A673 (cell line): ENCODE results near the gene RPS6KL1. TPM values are rescaled to one million over a fixed set of nuclear protein-coding genes. Genes with fewer than 3 reads are reported as not detected.

ENCODE experiments used
- BruUV-seq: library from RNA; stranded (reverse); fragments of 400-500 nt; replicated peaks from 2 replicates; lab custom pipeline; 2021; lab: Mats Ljungman, UMichigan
- CTCF ChIA-PET: fragments of 300-600 bp; sonication (Branson Sonifier 250); formaldehyde crosslinking; loops from one replicate; lab custom pipeline; 2022; ENCODE audit warnings: antibody characterized with exemption; lab: Charles Lee
- POLR2A ChIA-PET: fragments of 300-600 bp; sonication (Branson Sonifier 250); formaldehyde crosslinking; loops from one replicate; lab custom pipeline; 2022; ENCODE audit warnings: antibody characterized with exemption; ENCODE audit not compliant: low non-redundant PET; lab: Charles Lee
- DNase-seq: peaks from one replicate; pipeline ENCODE4 v3.0.0-alpha.2; 2015; ENCODE audit warnings: low spot score
- H3K27ac ChIP-seq: fragments of 200-600 bp; sonication (generic); 2 replicates; pipeline ENCODE4 v1.5.1; 2016; ENCODE audit warnings: mixed run types, low read depth, mild to moderate bottlenecking, mixed read lengths, antibody characterized with exemption, low read length; ENCODE audit not compliant: poor library complexity, severe bottlenecking
- H3K27me3 ChIP-seq: fragments of 200-600 bp; sonication (generic); replicated peaks from 2 replicates; pipeline ENCODE4 v1.6.1; 2017; ENCODE audit warnings: mixed run types, low read depth, mild to moderate bottlenecking, mixed read lengths, antibody characterized with exemption, low read length; ENCODE audit not compliant: insufficient read depth, poor library complexity
- H3K36me3 ChIP-seq: fragments of 200-600 bp; sonication (generic); 2 replicates; pipeline ENCODE4 v1.6.1; 2016; ENCODE audit warnings: mixed run types, mild to moderate bottlenecking, mixed read lengths, antibody characterized with exemption, low read length; ENCODE audit not compliant: insufficient read depth, poor library complexity, severe bottlenecking
- H3K4me1 ChIP-seq: fragments of 200-600 bp; sonication (generic); 2 replicates; pipeline ENCODE4 v1.6.1; 2017; ENCODE audit warnings: mixed run types, mild to moderate bottlenecking, mixed read lengths, antibody characterized with exemption, low read length; ENCODE audit not compliant: insufficient read depth, poor library complexity, severe bottlenecking
- H3K4me3 ChIP-seq: fragments of 200-600 bp; sonication (generic); 2 replicates; pipeline ENCODE4 v1.5.1; 2016; ENCODE audit warnings: low read depth, mixed run types, mild to moderate bottlenecking, mixed read lengths, low read length; ENCODE audit not compliant: poor library complexity, severe bottlenecking
- H3K9me3 ChIP-seq: fragments of 200-600 bp; sonication (generic); 2 replicates; pipeline ENCODE4 v1.6.1; 2016; ENCODE audit warnings: mixed run types, low read depth, mild to moderate bottlenecking, mixed read lengths, antibody characterized with exemption, low read length; ENCODE audit not compliant: poor library complexity, severe bottlenecking
- EZH2 ChIP-seq: fragments of 200-600 bp; sonication (generic); IDR thresholded peaks from 2 replicates; pipeline ENCODE4 v1.6.1; 2017; ENCODE audit warnings: borderline replicate concordance, low read depth, mild to moderate bottlenecking, mixed read lengths, antibody characterized with exemption, low read length; ENCODE audit not compliant: poor library complexity, severe bottlenecking
- intact Hi-C: fragments of 100-400 bp; cut with micrococcal nuclease; formaldehyde crosslinking; loops from one replicate; pipeline ENCODE4 v1.10.0; 2022; ENCODE audit not compliant: unreplicated experiment
- total RNA-seq: library from RNA; stranded (reverse); gene quantifications from 2 replicates; pipeline ENCODE4 v1.2.3, GENCODE V29; 2021
- TF ChIP-seq, protein P1 (sequence below): fragments of 300-800, 200-600 bp; sonication (generic); conservative IDR thresholded peaks from 2 replicates; pipeline ENCODE4 v1.5.1; 2017; ENCODE audit warnings: low read depth, mild to moderate bottlenecking, antibody characterized with exemption, low read length, moderate library complexity, mixed read lengths

RPS6KL1 gene
- total RNA-seq, 1 experiment from 2014 or later = 0.80 TPM

DNA sequence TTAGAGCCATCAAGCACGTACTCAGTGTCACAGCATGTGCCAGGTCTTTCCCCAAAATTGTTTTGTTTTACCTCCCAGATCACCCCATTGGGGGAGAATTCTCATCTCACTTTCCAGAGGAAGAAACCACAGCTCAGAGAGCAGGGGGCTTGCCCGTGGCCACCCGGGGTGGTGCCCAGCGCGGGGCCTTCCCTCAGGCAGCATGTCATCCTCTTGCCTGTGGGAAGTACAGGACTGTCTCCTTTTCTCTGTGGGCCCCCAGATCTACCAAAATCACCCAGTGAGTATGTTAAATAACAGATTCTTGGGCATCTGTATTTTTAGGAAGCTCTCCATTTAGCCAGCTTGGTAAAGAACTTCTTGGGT is 5.9 kb downstream of the RPS6KL1 start:
- Histone ChIP-seq H3K27me3 (no peaks in the 10 kb centered on the region), H3K4me3 (no peak overlapping the region), H3K9me3 (no peaks in the 10 kb centered on the region), H3K36me3 (no peaks in the 10 kb centered on the region), H3K4me1 (no peaks in the 10 kb centered on the region), H3K27ac (no peak overlapping the region)
- ChIA-PET POLR2A (no interaction called here), CTCF (no interaction called here)
- no TSS peak for BruUV-seq
- no peak for TF ChIP-seq EZH2
- TF ChIP-seq, protein P1, sequence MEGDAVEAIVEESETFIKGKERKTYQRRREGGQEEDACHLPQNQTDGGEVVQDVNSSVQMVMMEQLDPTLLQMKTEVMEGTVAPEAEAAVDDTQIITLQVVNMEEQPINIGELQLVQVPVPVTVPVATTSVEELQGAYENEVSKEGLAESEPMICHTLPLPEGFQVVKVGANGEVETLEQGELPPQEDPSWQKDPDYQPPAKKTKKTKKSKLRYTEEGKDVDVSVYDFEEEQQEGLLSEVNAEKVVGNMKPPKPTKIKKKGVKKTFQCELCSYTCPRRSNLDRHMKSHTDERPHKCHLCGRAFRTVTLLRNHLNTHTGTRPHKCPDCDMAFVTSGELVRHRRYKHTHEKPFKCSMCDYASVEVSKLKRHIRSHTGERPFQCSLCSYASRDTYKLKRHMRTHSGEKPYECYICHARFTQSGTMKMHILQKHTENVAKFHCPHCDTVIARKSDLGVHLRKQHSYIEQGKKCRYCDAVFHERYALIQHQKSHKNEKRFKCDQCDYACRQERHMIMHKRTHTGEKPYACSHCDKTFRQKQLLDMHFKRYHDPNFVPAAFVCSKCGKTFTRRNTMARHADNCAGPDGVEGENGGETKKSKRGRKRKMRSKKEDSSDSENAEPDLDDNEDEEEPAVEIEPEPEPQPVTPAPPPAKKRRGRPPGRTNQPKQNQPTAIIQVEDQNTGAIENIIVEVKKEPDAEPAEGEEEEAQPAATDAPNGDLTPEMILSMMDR = no peak
- no peak for DNase-seq
- intact Hi-C loops = no loop called here

GRCh38 chr14:74915826-74916225 is 7.2 kb downstream of the RPS6KL1 start:
- Histone ChIP-seq H3K27me3 (no peaks in the 10 kb centered on the region), H3K36me3 (no peaks in the 10 kb centered on the region), H3K4me3 (no peak overlapping the region), H3K9me3 (no peaks in the 10 kb centered on the region), H3K27ac (peak overlapping the region; percentile 21), H3K4me1 (no peaks in the 10 kb centered on the region)
- ChIA-PET POLR2A (no interaction called here), CTCF (interaction anchor here (0.7 kb wide), 1 partner anchor 29 kb away, joined by 3 read pairs; no protein-coding TSS in a partner anchor)
- no TSS peak for BruUV-seq
- TF ChIP-seq, protein P1 = no peak
- TF ChIP-seq EZH2 = no peak
- DNase-seq = no peak
- intact Hi-C loops = no loop called here

DNA sequence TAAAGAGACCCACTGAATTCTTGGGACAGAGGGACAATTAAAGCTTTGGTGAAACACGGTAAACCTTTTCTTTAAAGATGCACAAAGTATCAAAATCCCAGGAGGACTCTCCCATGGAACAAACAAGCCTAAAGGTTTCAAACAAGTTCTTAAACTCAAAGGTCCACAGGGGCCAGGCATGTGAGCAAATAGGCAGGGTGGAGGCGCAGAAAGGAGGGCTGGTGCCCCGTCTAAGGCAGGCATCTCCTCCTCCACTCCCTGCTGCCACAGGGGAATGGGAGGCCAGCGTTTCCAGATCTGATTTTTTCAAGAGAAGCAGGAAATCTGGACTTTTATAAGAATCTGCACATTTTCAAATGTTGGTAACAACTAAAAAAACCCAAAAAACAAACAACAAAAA is 7.6 kb downstream of the RPS6KL1 start:
- H3K4me3 ChIP-seq = no peak overlapping the region
- TF ChIP-seq, protein P1 = no peak
- TF ChIP-seq EZH2 = no peak
- H3K27ac ChIP-seq = peak overlapping the region; percentile 21
- H3K36me3 ChIP-seq = no peaks in the 10 kb centered on the region
- no TSS peak for BruUV-seq
- CTCF ChIA-PET = no interaction called here
- H3K27me3 ChIP-seq = no peaks in the 10 kb centered on the region
- no peaks in the 10 kb centered on the region for H3K4me1 ChIP-seq
- DNase-seq = no peak
- POLR2A ChIA-PET = no interaction called here
- intact Hi-C loops = no loop called here
- H3K9me3 ChIP-seq = no peaks in the 10 kb centered on the region
